AG09309 (cell line): Measurements from ENCODE around the gene GLMN.
A peak's percentile ranks its signal among the peaks of the same experiment; 100 is the strongest.

Experiments
- DNase-seq: peaks from one replicate; pipeline ENCODE4 v3.0.0-alpha.2; 2010; ENCODE audit warnings: low read depth
- H3K4me3 ChIP-seq: 2 replicates; pipeline ENCODE4 v1.5.1; 2011; ENCODE audit warnings: mild to moderate bottlenecking, low read depth, low read length, moderate library complexity; ENCODE audit not compliant: control insufficient read depth
- CTCF ChIP-seq: IDR thresholded peaks from 2 replicates; pipeline ENCODE4 v1.5.1; 2011; ENCODE audit warnings: mild to moderate bottlenecking, low read depth, low read length, inconsistent platforms; ENCODE audit not compliant: insufficient read depth, control insufficient read depth; ENCODE audit errors: missing control alignments

The GLMN gene

GRCh38 chr1:92329347-92330129, 30.8 kb upstream of the GLMN start:
- no peak overlapping the region for H3K4me3 ChIP-seq
- DNase-seq = peak; percentile 46
- TF ChIP-seq CTCF = peak; percentile 14

- no peak for DNase-seq
- no peak overlapping the region for H3K4me3 ChIP-seq
- TF ChIP-seq CTCF = no peak
Measured at GRCh38 chr1:92327794-92328193, 29.0 kb upstream of the GLMN start.

DNA sequence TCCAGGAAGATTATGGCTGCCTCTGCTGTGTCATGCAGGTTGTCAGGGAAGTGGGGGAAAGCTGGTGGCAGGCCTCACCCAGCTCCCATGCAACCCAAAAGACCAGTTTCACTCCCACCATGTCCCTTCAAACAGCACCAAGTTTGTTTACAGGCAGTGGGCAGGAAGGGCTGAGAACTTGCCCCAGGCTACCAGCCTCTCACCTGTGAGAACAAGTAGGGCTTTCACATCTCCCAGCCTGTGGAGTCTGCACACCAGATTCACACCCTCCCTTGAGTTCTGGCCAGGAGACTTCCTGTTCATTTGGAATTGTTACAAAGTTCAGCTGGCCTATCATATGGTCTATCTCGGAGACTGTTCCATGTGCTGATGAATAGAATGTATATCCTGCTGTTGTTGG, 27.9 kb upstream of the GLMN start:
- no peak overlapping the region for H3K4me3 ChIP-seq
- DNase-seq = no peak
- TF ChIP-seq CTCF = no peak

GRCh38 chr1:92324784-92325183, 26.0 kb upstream of the GLMN start:
- TF ChIP-seq CTCF = no peak
- no peak for DNase-seq
- no peak overlapping the region for H3K4me3 ChIP-seq

DNA sequence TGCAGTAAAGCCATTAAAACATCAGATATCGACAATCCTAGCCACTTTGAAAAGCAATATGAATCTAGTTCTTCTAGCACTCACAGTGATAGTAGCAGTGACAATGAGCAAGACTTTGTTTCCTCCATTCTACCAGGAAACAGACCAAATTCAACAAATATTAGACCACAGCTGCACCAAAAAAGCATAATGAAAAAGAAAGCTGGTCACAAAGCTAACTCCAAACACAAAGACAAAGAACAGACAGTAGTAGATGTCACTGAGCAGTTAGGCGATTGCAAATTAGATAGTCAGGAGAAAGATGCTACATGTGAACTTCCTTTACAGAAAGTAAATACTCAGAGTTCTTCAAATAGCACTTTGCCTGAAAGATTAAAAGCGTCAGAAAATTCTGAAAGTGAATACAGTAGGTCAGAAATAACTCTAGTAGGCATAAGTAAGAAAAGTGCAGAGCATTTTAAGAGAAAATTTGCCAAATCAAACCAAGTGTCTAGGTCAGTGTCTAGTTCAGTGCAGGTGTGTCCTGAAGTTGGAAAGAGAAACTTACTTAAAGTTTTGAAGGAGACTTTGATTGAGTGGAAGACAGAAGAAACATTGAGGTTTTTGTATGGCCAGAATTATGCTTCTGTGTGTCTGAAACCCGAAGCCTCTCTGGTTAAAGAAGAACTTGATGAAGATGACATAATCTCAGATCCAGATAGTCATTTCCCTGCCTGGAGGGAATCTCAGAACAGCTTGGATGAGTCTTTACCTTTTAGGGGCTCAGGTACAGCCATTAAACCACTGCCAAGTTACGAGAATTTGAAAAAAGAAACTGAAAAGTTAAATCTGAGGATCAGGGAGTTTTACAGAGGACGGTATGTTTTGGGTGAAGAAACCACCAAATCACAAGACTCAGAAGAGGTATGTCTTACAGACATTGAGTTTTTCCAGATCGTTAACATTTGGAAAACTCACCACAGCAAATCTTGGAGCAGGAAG, 25.0 kb upstream of the GLMN start:
- DNase-seq = no peak
- TF ChIP-seq CTCF = no peak
- H3K4me3 ChIP-seq = no peak overlapping the region

DNA sequence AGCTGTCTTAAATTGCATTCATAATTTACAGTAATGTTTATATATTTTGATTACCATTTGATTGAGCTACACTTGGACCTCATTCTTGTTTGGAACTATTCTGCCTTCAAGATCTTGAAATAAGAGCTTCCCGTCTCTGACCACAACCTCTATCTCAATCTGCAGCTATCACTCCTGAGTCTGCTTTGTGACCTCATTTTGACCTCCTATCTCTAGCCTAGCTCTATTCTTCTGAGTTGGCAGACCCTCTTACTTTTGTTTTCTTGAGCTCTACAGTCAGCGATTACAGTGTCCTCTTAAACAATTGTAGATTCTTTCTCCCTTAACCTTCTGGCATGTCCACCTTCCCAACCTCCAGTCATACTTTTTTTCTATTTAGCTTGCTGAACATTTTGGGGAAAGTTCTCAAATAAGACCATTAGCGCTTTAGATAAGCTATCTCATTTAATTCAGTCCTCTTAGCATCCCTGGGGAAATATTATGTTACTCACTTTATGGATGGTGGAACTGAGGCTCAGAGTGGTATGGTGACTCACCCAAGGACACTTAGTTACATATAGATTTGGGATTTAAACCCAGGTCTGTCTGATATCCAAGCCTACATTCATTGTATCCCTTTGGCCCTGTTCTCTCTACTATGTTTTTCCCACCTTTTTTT, 19.2 kb upstream of the GLMN start:
- no peak for DNase-seq
- no peak for TF ChIP-seq CTCF
- no peak overlapping the region for H3K4me3 ChIP-seq
